Measurements from ENCODE around the gene HSD3B7. TPM values are rescaled to one million over a fixed set of nuclear protein-coding genes. Genes with fewer than 3 reads are reported as not detected.

The HSD3B7 gene
- total and polyA plus RNA-seq, 5 experiments from 2014 or later, result 0.07 to 1.9 (median 0.65) TPM; not detected in 1

GRCh38 chr16:30974348-30974747 lies 10.7 kb upstream of the HSD3B7 start:
- Mint-ChIP-seq H3K4me1 (peaks cover 0 to 26% (median 23%) of the 10 kb centered on the region in 4 donors), H3K27ac (peak overlapping the region in 4 of 10 donors; percentile 5 to 76 (median 35)), H3K27me3 (no peaks in the 10 kb centered on the region), H3K36me3 (peaks cover 0 to 87% (median 26%) of the 10 kb centered on the region in 3 donors), H3K9me3 (no peaks in the 10 kb centered on the region), H3K4me3 (no peak overlapping the region)
- ATAC-seq (no peak), DNase-seq (no peak)
- POLR2A ChIA-PET, result interaction anchor here (0.7 kb wide), 1 partner anchor 181 kb away, joined by 3 read pairs; no protein-coding TSS in a partner anchor

- peaks cover 0 to 81% (median 21%) of the 10 kb centered on the region in 3 donors for H3K36me3 Mint-ChIP-seq
- H3K27me3 Mint-ChIP-seq, result no peaks in the 10 kb centered on the region
- ATAC-seq, result no peak
- peak overlapping the region in 1 of 10 donors; percentile 71 for H3K4me3 Mint-ChIP-seq
- POLR2A ChIA-PET, result no interaction called here
- DNase-seq, result no peak
- peak overlapping the region in 3 of 10 donors; percentile 20 to 76 (median 59) for H3K27ac Mint-ChIP-seq
- H3K9me3 Mint-ChIP-seq, result no peaks in the 10 kb centered on the region
- peaks cover 0 to 24% (median 19%) of the 10 kb centered on the region in 4 donors for H3K4me1 Mint-ChIP-seq
Observed at GRCh38 chr16:30976486-30976885, 8.5 kb upstream of the HSD3B7 start.

GRCh38 chr16:30977502-30977901 lies 7.5 kb upstream of the HSD3B7 start:
- POLR2A ChIA-PET, result interaction anchor here (0.6 to 1.6 kb wide), 4 partner anchors 8 to 281 kb away, joined by 3 to 6 read pairs (median 4); no protein-coding TSS in a partner anchor
- Mint-ChIP-seq H3K27ac (peak overlapping the region in 2 of 10 donors; percentile 40 to 57), H3K9me3 (no peaks in the 10 kb centered on the region), H3K27me3 (no peaks in the 10 kb centered on the region), H3K4me3 (no peak overlapping the region), H3K4me1 (peaks cover 0 to 22% (median 18%) of the 10 kb centered on the region in 4 donors), H3K36me3 (peaks cover 0 to 78% (median 19%) of the 10 kb centered on the region in 3 donors)
- DNase-seq, result peak in 2 of 10 donors; percentile 14 to 62
- peak in 1 of 2 donors; percentile 42 for ATAC-seq

GRCh38 chr16:30979170-30980022 lies 5.6 kb upstream of the HSD3B7 start:
- POLR2A ChIA-PET, result interaction anchor here (1.6 kb wide), 1 partner anchor 10 kb away, joined by 4 read pairs; no protein-coding TSS in a partner anchor
- Mint-ChIP-seq H3K4me1 (peaks cover 0 to 12% (median 8%) of the 10 kb centered on the region in 4 donors), H3K27me3 (no peaks in the 10 kb centered on the region), H3K36me3 (peaks cover 0 to 70% (median 11%) of the 10 kb centered on the region in 3 donors), H3K27ac (peak overlapping the region in 1 of 10 donors; percentile 59), H3K4me3 (no peak overlapping the region), H3K9me3 (no peaks in the 10 kb centered on the region)
- ATAC-seq (no peak), DNase-seq (peak in 1 of 10 donors; percentile 48)

- H3K4me1 Mint-ChIP-seq, result peaks cover 0 to 11% (median 8%) of the 10 kb centered on the region in 4 donors
- peaks cover 0 to 65% (median 10%) of the 10 kb centered on the region in 3 donors for H3K36me3 Mint-ChIP-seq
- DNase-seq (no peak), ATAC-seq (no peak)
- no peaks in the 10 kb centered on the region for H3K9me3 Mint-ChIP-seq
- no peak overlapping the region for H3K4me3 Mint-ChIP-seq
- H3K27me3 Mint-ChIP-seq, result no peaks in the 10 kb centered on the region
- POLR2A ChIA-PET, result no interaction called here
- H3K27ac Mint-ChIP-seq, result no peak overlapping the region
Observed at GRCh38 chr16:30980023-30980371, 5.0 kb upstream of the HSD3B7 start.

- no peaks in the 10 kb centered on the region for H3K27me3 Mint-ChIP-seq
- DNase-seq (no peak), ATAC-seq (no peak)
- no peak overlapping the region for H3K4me3 Mint-ChIP-seq
- H3K4me1 Mint-ChIP-seq, result peaks cover 0 to 11% (median 9%) of the 10 kb centered on the region in 4 donors
- H3K36me3 Mint-ChIP-seq, result peaks cover 0 to 62% (median 10%) of the 10 kb centered on the region in 3 donors
- no peaks in the 10 kb centered on the region for H3K9me3 Mint-ChIP-seq
- peak overlapping the region in 1 of 10 donors; percentile 56 for H3K27ac Mint-ChIP-seq
- POLR2A ChIA-PET, result no interaction called here
Observed at GRCh38 chr16:30980434-30980833, 4.6 kb upstream of the HSD3B7 start.

GRCh38 chr16:30980959-30981358 lies 4.0 kb upstream of the HSD3B7 start:
- H3K4me1 Mint-ChIP-seq, result peaks cover 0 to 11% (median 8%) of the 10 kb centered on the region in 4 donors
- DNase-seq (no peak), ATAC-seq (no peak)
- no peak overlapping the region for H3K27ac Mint-ChIP-seq
- H3K27me3 Mint-ChIP-seq, result no peaks in the 10 kb centered on the region
- no peaks in the 10 kb centered on the region for H3K9me3 Mint-ChIP-seq
- H3K4me3 Mint-ChIP-seq, result no peak overlapping the region
- POLR2A ChIA-PET, result no interaction called here
- peaks cover 0 to 56% (median 7%) of the 10 kb centered on the region in 3 donors for H3K36me3 Mint-ChIP-seq

- Mint-ChIP-seq H3K27ac (peak overlapping the region in 4 of 10 donors; percentile 40 to 76 (median 70)), H3K4me1 (peaks cover 0 to 6% (median 2%) of the 10 kb centered on the region in 4 donors), H3K27me3 (no peaks in the 10 kb centered on the region), H3K36me3 (peaks cover 0 to 42% (median 7%) of the 10 kb centered on the region in 3 donors), H3K9me3 (no peaks in the 10 kb centered on the region), H3K4me3 (no peak overlapping the region)
- POLR2A ChIA-PET, result interaction anchor here (0.7 to 1.9 kb wide), 3 partner anchors 159 to 885 kb away, joined by 3 to 4 read pairs (median 3); partner anchors contain the start of gene ZNF843
- ATAC-seq (no peak), DNase-seq (no peak)
Observed at GRCh38 chr16:30982548-30983288, 2.3 kb upstream of the HSD3B7 start.

GRCh38 chr16:30983289-30983889 lies 1.6 kb upstream of the HSD3B7 start:
- ATAC-seq, result no peak
- DNase-seq, result no peak
- H3K4me1 Mint-ChIP-seq, result peaks cover 0 to 4% (median 2%) of the 10 kb centered on the region in 4 donors
- H3K4me3 Mint-ChIP-seq, result no peak overlapping the region
- H3K27me3 Mint-ChIP-seq, result no peaks in the 10 kb centered on the region
- no peaks in the 10 kb centered on the region for H3K9me3 Mint-ChIP-seq
- peaks cover 0 to 38% (median 7%) of the 10 kb centered on the region in 3 donors for H3K36me3 Mint-ChIP-seq
- POLR2A ChIA-PET, result interaction anchor here (0.7 to 1.9 kb wide), 3 partner anchors 159 to 884 kb away, joined by 3 to 4 read pairs (median 3); partner anchors contain the start of gene ZNF843
- no peak overlapping the region for H3K27ac Mint-ChIP-seq

- H3K27ac Mint-ChIP-seq, result no peak overlapping the region
- POLR2A ChIA-PET, result interaction anchor here (0.5 to 1.9 kb wide), 5 partner anchors 10 to 461 kb away, joined by 3 to 5 read pairs (median 4); no protein-coding TSS in a partner anchor
Observed at GRCh38 chr16:30983898-30984610, 953 bp upstream of the HSD3B7 start.

GRCh38 chr16:30985401-30986128 lies 558 bp downstream of the HSD3B7 start:
- Mint-ChIP-seq H3K4me3 (no peak overlapping the region), H3K36me3 (peaks cover 0 to 25% (median 2%) of the 10 kb centered on the region in 3 donors), H3K27me3 (no peaks in the 10 kb centered on the region), H3K9me3 (no peaks in the 10 kb centered on the region), H3K27ac (peak overlapping the region in 1 of 10 donors; percentile 49), H3K4me1 (peaks cover 0 to 4% (median 1%) of the 10 kb centered on the region in 4 donors)
- DNase-seq (no peak), ATAC-seq (peak in 1 of 2 donors; percentile 29)
- POLR2A ChIA-PET, result interaction anchor here (0.6 to 1.7 kb wide), 5 partner anchors 8 to 187 kb away, joined by 3 to 6 read pairs (median 3); partner anchors contain the start of genes ZNF646 and ZNF668

More at GRCh38 chr16:30983898-30984610, 953 bp upstream of the HSD3B7 start:
- ATAC-seq, result peak in 1 of 2 donors; percentile 9
- Mint-ChIP-seq H3K4me1 (peaks cover 0 to 4% (median 1%) of the 10 kb centered on the region in 4 donors), H3K27me3 (no peaks in the 10 kb centered on the region), H3K9me3 (no peaks in the 10 kb centered on the region), H3K36me3 (peaks cover 0 to 32% (median 4%) of the 10 kb centered on the region in 3 donors), H3K4me3 (no peak overlapping the region)
- DNase-seq, result no peak
